ENCODE data around the gene FBN2. TPM values are rescaled to one million over a fixed set of nuclear protein-coding genes. Genes with fewer than 3 reads are reported as not detected.

FBN2 gene
- total and polyA plus RNA-seq, 2 of the 4 experiments (the other 2 are of a cell fraction), result 26.7 to 69.0 TPM

GRCh38 chr5:128284236-128284635, 253.8 kb downstream of the FBN2 start:
- Histone ChIP-seq H3K9ac (ENCODE audit: low read depth, low read length) (no peak overlapping the region), H2BK15ac (ENCODE audit: low read depth, low read length) (no peak overlapping the region), H2BK20ac (ENCODE audit: low read depth, low read length) (no peak overlapping the region), H4K8ac (ENCODE audit: low read depth in 2 of 2, low read length in 2 of 2) (no peak overlapping the region), H2AK9ac (replicated peaks; ENCODE audit: low read depth, low read length, poor library complexity) (no peak overlapping the region), H3K56ac (ENCODE audit: extremely low read depth, insufficient read depth, low read length) (no peak overlapping the region), H4K91ac (ENCODE audit: insufficient read depth, low read depth, low read length) (no peak overlapping the region), H3K4me3 (ENCODE audit: insufficient read depth, low read depth, low read length) (no peak overlapping the region), H3K27ac (ENCODE audit: insufficient read depth, low read length) (no peak overlapping the region), H3K4me1 (ENCODE audit: control insufficient read depth, insufficient read depth, low read length) (no peaks in the 10 kb centered on the region), H3K4me2 (ENCODE audit: low read depth, low read length) (no peak overlapping the region), H3K9me1 (ENCODE audit: insufficient read depth, low read length) (peaks cover 7% of the 10 kb centered on the region; the same call in 1 of the 2 replicates), H2AK5ac (ENCODE audit: low read depth, low read length) (no peak overlapping the region), H3K36me3 (ENCODE audit: control insufficient read depth, insufficient read depth, low read length) (peaks cover 23% of the 10 kb centered on the region), H2AFZ (replicated peaks; ENCODE audit: low read length, poor library complexity) (no peak overlapping the region), H3K14ac (replicated peaks; ENCODE audit: low read depth, low read length) (no peak overlapping the region), H2BK120ac (ENCODE audit: low read depth, low read length) (no peak overlapping the region), H3K9me3 (ENCODE audit: control insufficient read depth, insufficient read depth, low read length) (no peaks in the 10 kb centered on the region), H3K79me1 (ENCODE audit: low read depth in 1 of 2, low read length in 2 of 2) (no peaks in the 10 kb centered on the region), H3K4ac (ENCODE audit: low read depth, low read length) (no peak overlapping the region), H3K18ac (ENCODE audit: low read depth, low read length) (no peak overlapping the region), H3K27me3 (ENCODE audit: control insufficient read depth, insufficient read depth, low read length) (no peaks in the 10 kb centered on the region), H2BK5ac (ENCODE audit: low read depth, low read length, poor library complexity, severe bottlenecking) (no peak overlapping the region), H4K5ac (ENCODE audit: low read depth, low read length) (no peak overlapping the region), H4K20me1 (ENCODE audit: insufficient read depth, low read length) (no peaks in the 10 kb centered on the region), H3K23ac (ENCODE audit: low read depth, low read length) (no peak overlapping the region)
- in situ Hi-C loops (cut with MboI; ENCODE audit: low sequenced_read_pairs), result no loop called here
- DNase-seq (no peak), ATAC-seq (ENCODE audit: low read depth) (no peak)
- intact Hi-C loops (cut with micrococcal nuclease), result loop anchor here (10.0 kb wide), 1 partner anchor 749 kb away; no protein-coding TSS in a partner anchor
- ChIA-PET CTCF (no interaction called here), POLR2A (ENCODE audit: unreplicated experiment) (no interaction called here)
- dilution Hi-C loops (cut with HindIII; ENCODE audit: low sequenced_read_pairs, unreplicated experiment), result no loop called here
- WGBS, 2 experiments (ENCODE audit: extremely low coverage in 2 of 2, insufficient read length in 1 of 2), result 100% methylated on average over 1 of the region's 2 CpGs; no CpG with 5 or more reads in 1 of the 2 experiments
- BruUV-seq (replicated peaks), result no TSS peak
- TF ChIP-seq MAZ (IDR thresholded peaks at IDR 0.05; ENCODE audit: borderline replicate concordance, low read depth, low read length), result no peak
- no peak for TF ChIP-seq CEBPB (IDR thresholded peaks at IDR 0.05; ENCODE audit: low read depth, low read length)
